B cell (primary cell): ENCODE results near the gene RASGRF2.

Experiments
- CTCF ChIP-seq: fragments of 200-600 bp; IDR thresholded peaks from one replicate; pipeline ENCODE4 v1.8.0; 2022; ENCODE audit warnings: antibody characterized with exemption, mild to moderate bottlenecking
- EZH2 ChIP-seq: IDR thresholded peaks from 2 replicates; pipeline ENCODE4 v1.6.1; 2012; ENCODE audit warnings: borderline replicate concordance, low read depth, mild to moderate bottlenecking, moderate library complexity, low read length; ENCODE audit not compliant: insufficient read depth, poor library complexity, severe bottlenecking

DNA sequence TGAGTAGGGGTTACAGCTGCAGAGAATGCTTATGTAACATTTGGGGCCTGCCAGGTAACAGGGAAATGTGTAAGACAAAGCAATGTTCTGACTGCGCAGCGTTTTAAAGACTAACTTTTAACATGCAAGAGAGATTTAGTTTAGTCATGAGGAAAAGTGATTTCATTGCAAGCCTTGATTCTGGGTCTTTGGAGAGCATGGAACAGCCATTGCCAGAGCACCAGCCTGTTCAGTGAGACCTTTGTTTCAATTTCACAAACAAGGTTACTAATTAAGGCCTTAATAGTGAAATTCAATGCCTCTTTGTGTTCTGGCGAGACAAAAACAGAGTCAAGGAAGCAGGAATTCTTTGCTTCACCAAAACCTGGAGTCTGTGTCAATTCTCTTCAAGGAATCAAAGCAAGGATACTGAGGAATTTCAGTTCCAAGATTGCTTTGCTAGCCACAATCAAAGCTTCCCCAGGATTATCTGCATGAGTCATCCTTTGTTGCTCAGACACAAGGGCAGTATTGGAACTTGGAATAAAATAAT lies 287.3 kb downstream of the RASGRF2 start:
- TF ChIP-seq CTCF (no peak), EZH2 (no peak)
